GM06990 (cell line): ENCODE measurements around the gene LIN28B.

Source experiments
- DNase-seq: peaks from one replicate; pipeline ENCODE4 v3.0.0-alpha.2; 2011; ENCODE audit not compliant: insufficient read length; ENCODE audit errors: extremely low read depth
- H3K27me3 ChIP-seq: replicated peaks from 2 replicates; pipeline ENCODE4 v1.6.0; 2011; ENCODE audit warnings: low read length; ENCODE audit not compliant: control insufficient read depth, insufficient read depth
- H3K36me3 ChIP-seq: 2 replicates; pipeline ENCODE4 v1.5.1; 2011; ENCODE audit warnings: low read length; ENCODE audit not compliant: control insufficient read depth, insufficient read depth
- H3K4me3 ChIP-seq: replicated peaks from 2 replicates; pipeline ENCODE4 v1.5.1; 2011; ENCODE audit warnings: low read depth, mild to moderate bottlenecking, control low read depth, low read length
- CTCF ChIP-seq: IDR thresholded peaks from 2 replicates; pipeline ENCODE4 v1.5.1; 2011; ENCODE audit warnings: low read length, control low read depth, mild to moderate bottlenecking, inconsistent platforms; ENCODE audit not compliant: insufficient read depth, poor library complexity, severe bottlenecking

LIN28B gene

GRCh38 chr6:105095139-105095538 lies 138.2 kb downstream of the LIN28B start:
- no peak for DNase-seq
- no peak for TF ChIP-seq CTCF
- Histone ChIP-seq H3K4me3 (no peak overlapping the region), H3K36me3 (no peaks in the 10 kb centered on the region), H3K27me3 (no peaks in the 10 kb centered on the region; the same call in 1 of the 2 replicates)

GRCh38 chr6:105097288-105097687 lies 140.4 kb downstream of the LIN28B start:
- Histone ChIP-seq H3K4me3 (no peak overlapping the region), H3K36me3 (no peaks in the 10 kb centered on the region), H3K27me3 (no peaks in the 10 kb centered on the region; the same call in 1 of the 2 replicates)
- TF ChIP-seq CTCF: no peak
- no peak for DNase-seq

GRCh38 chr6:105099371-105099770 lies 142.5 kb downstream of the LIN28B start:
- no peak for TF ChIP-seq CTCF
- no peak for DNase-seq
- Histone ChIP-seq H3K27me3 (no peaks in the 10 kb centered on the region; the same call in 1 of the 2 replicates), H3K36me3 (no peaks in the 10 kb centered on the region), H3K4me3 (no peak overlapping the region)

- no peaks in the 10 kb centered on the region for H3K36me3 ChIP-seq
- no peak for TF ChIP-seq CTCF
- no peak overlapping the region for H3K4me3 ChIP-seq
- H3K27me3 ChIP-seq: no peaks in the 10 kb centered on the region; the same call in 1 of the 2 replicates
- no peak for DNase-seq
These were observed 145.3 kb downstream of the LIN28B start for GRCh38 chr6:105102186-105102585.

GRCh38 chr6:105105094-105105493 lies 148.2 kb downstream of the LIN28B start:
- Histone ChIP-seq H3K4me3 (no peak overlapping the region), H3K36me3 (no peaks in the 10 kb centered on the region), H3K27me3 (no peaks in the 10 kb centered on the region; the same call in 1 of the 2 replicates)
- TF ChIP-seq CTCF: no peak
- no peak for DNase-seq

GRCh38 chr6:105106260-105106659 lies 149.4 kb downstream of the LIN28B start:
- Histone ChIP-seq H3K36me3 (no peaks in the 10 kb centered on the region), H3K4me3 (no peak overlapping the region), H3K27me3 (no peaks in the 10 kb centered on the region; the same call in 1 of the 2 replicates)
- DNase-seq: no peak
- no peak for TF ChIP-seq CTCF
